Subcutaneous abdominal adipose tissue (tissue), 5 donors: ENCODE results near the gene MFN2.

Source experiments
- H3K27ac ChIP-seq: one replicate; pipeline ENCODE4 v1.7.0; 2013; ENCODE audit warnings: low read depth, mild to moderate bottlenecking, inconsistent platforms, low read length, moderate library complexity
- H3K27me3 ChIP-seq, 5 donors: one replicate each; pipeline ENCODE4 v1.7.0; 2013; ENCODE audit warnings: low read length in 5 of 5, inconsistent platforms in 1 of 5; ENCODE audit not compliant: control insufficient read depth in 5 of 5, insufficient read depth in 4 of 5
- H3K36me3 ChIP-seq, 5 donors: one replicate each; pipeline ENCODE4 v1.7.0; 2013; ENCODE audit warnings: low read length in 5 of 5; ENCODE audit not compliant: control insufficient read depth in 5 of 5, insufficient read depth in 5 of 5
- H3K4me1 ChIP-seq, 5 donors: one replicate each; pipeline ENCODE4 v1.7.0; 2013; ENCODE audit warnings: low read length in 5 of 5, mild to moderate bottlenecking in 3 of 5, moderate library complexity in 1 of 5; ENCODE audit not compliant: control insufficient read depth in 5 of 5, insufficient read depth in 5 of 5
- H3K4me3 ChIP-seq, 5 donors: one replicate each; pipeline ENCODE4 v1.7.0; 2013; ENCODE audit warnings: low read length in 5 of 5, low read depth in 1 of 5
- H3K9ac ChIP-seq, 5 donors: one replicate each; pipeline ENCODE4 v1.7.0; 2013; ENCODE audit warnings: low read length in 5 of 5, mild to moderate bottlenecking in 4 of 5, moderate library complexity in 3 of 5
- H3K9me3 ChIP-seq, 5 donors: one replicate each; pipeline ENCODE4 v1.7.0; 2013; ENCODE audit warnings: low read length in 5 of 5; ENCODE audit not compliant: control insufficient read depth in 5 of 5
- donor health status: healthy.
- donor health status: healthy.
- donor health status: healthy.
- donor health status: healthy.
- donor health status: healthy.

MFN2 gene

GRCh38 chr1:11990303-11991032 is 10.2 kb downstream of the MFN2 start:
- peak overlapping the region; percentile 55 for H3K27ac ChIP-seq
- H3K36me3 ChIP-seq, result peaks cover 17 to 78% (median 63%) of the 10 kb centered on the region in 5 donors

GRCh38 chr1:11991969-11992676 is 11.9 kb downstream of the MFN2 start:
- Histone ChIP-seq H3K27me3 (no peaks in the 10 kb centered on the region), H3K4me3 (no peak overlapping the region), H3K4me1 (peaks cover 0 to 18% (median 3%) of the 10 kb centered on the region in 5 donors), H3K9me3 (no peaks in the 10 kb centered on the region), H3K36me3 (peaks cover 17 to 80% (median 70%) of the 10 kb centered on the region in 5 donors), H3K27ac (no peak overlapping the region), H3K9ac (no peak overlapping the region)

More at GRCh38 chr1:11990303-11991032, 10.2 kb downstream of the MFN2 start:
- H3K9me3 ChIP-seq, result no peaks in the 10 kb centered on the region
- no peak overlapping the region for H3K4me3 ChIP-seq
- H3K27me3 ChIP-seq, result no peaks in the 10 kb centered on the region
- H3K9ac ChIP-seq, result peak overlapping the region in 2 of 5 donors; percentile 6 to 17
- H3K4me1 ChIP-seq, result peaks cover 0 to 28% (median 13%) of the 10 kb centered on the region in 5 donors

GRCh38 chr1:11997081-11997850 is 17.0 kb downstream of the MFN2 start:
- no peak overlapping the region for H3K27ac ChIP-seq
- H3K9ac ChIP-seq, result no peak overlapping the region
- no peaks in the 10 kb centered on the region for H3K4me1 ChIP-seq
- peaks cover 14 to 91% (median 78%) of the 10 kb centered on the region in 5 donors for H3K36me3 ChIP-seq
- no peaks in the 10 kb centered on the region for H3K9me3 ChIP-seq
- no peaks in the 10 kb centered on the region for H3K27me3 ChIP-seq
- no peak overlapping the region for H3K4me3 ChIP-seq

GRCh38 chr1:11998636-11999035 is 18.4 kb downstream of the MFN2 start:
- no peak overlapping the region for H3K27ac ChIP-seq
- no peak overlapping the region for H3K4me3 ChIP-seq
- H3K36me3 ChIP-seq, result peaks cover 15 to 92% (median 78%) of the 10 kb centered on the region in 5 donors
- H3K27me3 ChIP-seq, result no peaks in the 10 kb centered on the region
- no peak overlapping the region for H3K9ac ChIP-seq
- no peaks in the 10 kb centered on the region for H3K4me1 ChIP-seq
- no peaks in the 10 kb centered on the region for H3K9me3 ChIP-seq

- Histone ChIP-seq H3K27ac (no peak overlapping the region), H3K36me3 (peaks cover 11 to 93% (median 78%) of the 10 kb centered on the region in 5 donors)
Measured at GRCh38 chr1:11999236-11999635, 19.0 kb downstream of the MFN2 start.

GRCh38 chr1:12001249-12001917 is 21.1 kb downstream of the MFN2 start:
- no peaks in the 10 kb centered on the region for H3K4me1 ChIP-seq
- H3K4me3 ChIP-seq, result no peak overlapping the region
- no peaks in the 10 kb centered on the region for H3K9me3 ChIP-seq
- no peaks in the 10 kb centered on the region for H3K27me3 ChIP-seq
- no peak overlapping the region for H3K9ac ChIP-seq
- no peak overlapping the region for H3K27ac ChIP-seq
- H3K36me3 ChIP-seq, result peaks cover 9 to 94% (median 82%) of the 10 kb centered on the region in 5 donors

More at GRCh38 chr1:11999236-11999635, 19.0 kb downstream of the MFN2 start:
- no peaks in the 10 kb centered on the region for H3K9me3 ChIP-seq
- H3K4me3 ChIP-seq, result no peak overlapping the region
- no peak overlapping the region for H3K9ac ChIP-seq
- H3K4me1 ChIP-seq, result no peaks in the 10 kb centered on the region
- H3K27me3 ChIP-seq, result no peaks in the 10 kb centered on the region

- Histone ChIP-seq H3K4me1 (no peaks in the 10 kb centered on the region), H3K27me3 (no peaks in the 10 kb centered on the region), H3K9me3 (no peaks in the 10 kb centered on the region), H3K36me3 (peaks cover 9 to 94% (median 83%) of the 10 kb centered on the region in 5 donors), H3K27ac (no peak overlapping the region), H3K9ac (no peak overlapping the region), H3K4me3 (no peak overlapping the region)
Measured at GRCh38 chr1:12001996-12002493, 21.8 kb downstream of the MFN2 start.

GRCh38 chr1:12003762-12004161 is 23.5 kb downstream of the MFN2 start:
- no peak overlapping the region for H3K27ac ChIP-seq
- H3K9me3 ChIP-seq, result no peaks in the 10 kb centered on the region

GRCh38 chr1:12005488-12006166 is 25.4 kb downstream of the MFN2 start:
- H3K36me3 ChIP-seq, result peaks cover 6 to 86% (median 83%) of the 10 kb centered on the region in 5 donors
- H3K9ac ChIP-seq, result no peak overlapping the region
- no peaks in the 10 kb centered on the region for H3K27me3 ChIP-seq
- H3K4me3 ChIP-seq, result no peak overlapping the region
- no peaks in the 10 kb centered on the region for H3K4me1 ChIP-seq
- no peak overlapping the region for H3K27ac ChIP-seq
- no peaks in the 10 kb centered on the region for H3K9me3 ChIP-seq

More at GRCh38 chr1:12003762-12004161, 23.5 kb downstream of the MFN2 start:
- Histone ChIP-seq H3K36me3 (peaks cover 6 to 86% (median 78%) of the 10 kb centered on the region in 5 donors), H3K4me3 (no peak overlapping the region), H3K4me1 (no peaks in the 10 kb centered on the region), H3K9ac (no peak overlapping the region), H3K27me3 (no peaks in the 10 kb centered on the region)
